Regular cardiac myocyte (primary cell): Measurements from ENCODE around the gene SLC27A1. TPM values are rescaled to one million over a fixed set of nuclear protein-coding genes. Genes with fewer than 3 reads are reported as not detected.

ENCODE experiments used
- total RNA-seq: library from RNA; depleted of rRNA; stranded (reverse); fragments of >200 nt; gene quantifications from 2 replicates; pipeline ENCODE4 v1.2.3, GENCODE V29; 2014

SLC27A1 gene
- total RNA-seq = 9.2 and 35.0 TPM in 2 replicates

GRCh38 chr19:17470068-17470841 is at the start of gene SLC27A1:
TSS of gene SLC27A1 (plus strand) at chr19:17470524. CDS start at chr19:17470541, 17 bp downstream.

DNA sequence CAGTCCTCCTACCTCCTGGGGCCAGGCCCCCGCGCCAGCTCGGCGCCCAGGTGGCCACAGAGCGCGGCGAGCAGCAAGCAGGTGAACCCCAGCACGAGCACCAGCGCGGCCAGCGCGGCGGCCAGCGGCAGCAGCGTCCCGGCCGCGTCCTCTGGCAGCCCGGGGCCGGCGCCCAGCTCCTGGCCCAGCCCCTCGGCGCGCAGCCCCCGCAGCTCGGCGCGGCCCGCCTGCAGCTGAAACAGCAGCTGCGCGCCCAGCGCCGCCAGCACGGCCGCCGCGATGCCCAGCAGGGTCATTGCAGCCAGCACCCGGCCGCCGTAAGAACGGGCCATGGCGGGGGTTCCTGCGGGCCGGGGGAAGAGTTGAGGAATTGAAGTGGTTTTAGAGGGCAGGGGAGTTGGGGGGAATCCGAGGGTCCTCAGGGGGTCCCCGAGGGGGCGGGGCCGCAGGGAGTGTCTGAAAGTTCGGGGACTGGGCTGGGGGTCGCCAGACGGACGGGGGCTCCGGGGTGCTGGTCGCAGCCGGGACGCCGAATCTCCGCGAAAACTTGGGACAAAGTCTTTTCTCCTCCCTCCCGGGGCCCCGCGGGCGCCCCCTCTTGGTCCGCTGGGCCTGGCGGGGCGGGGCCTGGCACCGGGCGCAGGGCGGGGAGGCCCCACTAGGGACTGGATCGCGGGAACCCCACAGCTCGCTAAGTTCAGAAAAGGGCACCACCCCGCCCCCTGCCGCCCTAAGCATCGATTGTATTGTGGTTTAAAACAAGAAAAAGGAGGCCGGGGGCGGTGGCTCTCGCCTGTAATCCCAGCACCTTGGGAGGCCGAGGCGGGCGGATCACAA is 22.0 kb upstream of the SLC27A1 start, which contains the start of gene TMEM221:
TMEM221 (minus strand) TSS at position 538 of the 837 bp plus-strand sequence; CDS start at position 332, 206 bp downstream.

GRCh38 chr19:17460372-17461230 is 9.7 kb upstream of the SLC27A1 start, which contains the start of gene NXNL1:
TSS of gene NXNL1 (minus strand) at chr19:17460926. CDS start at chr19:17460869, 57 bp downstream.

DNA sequence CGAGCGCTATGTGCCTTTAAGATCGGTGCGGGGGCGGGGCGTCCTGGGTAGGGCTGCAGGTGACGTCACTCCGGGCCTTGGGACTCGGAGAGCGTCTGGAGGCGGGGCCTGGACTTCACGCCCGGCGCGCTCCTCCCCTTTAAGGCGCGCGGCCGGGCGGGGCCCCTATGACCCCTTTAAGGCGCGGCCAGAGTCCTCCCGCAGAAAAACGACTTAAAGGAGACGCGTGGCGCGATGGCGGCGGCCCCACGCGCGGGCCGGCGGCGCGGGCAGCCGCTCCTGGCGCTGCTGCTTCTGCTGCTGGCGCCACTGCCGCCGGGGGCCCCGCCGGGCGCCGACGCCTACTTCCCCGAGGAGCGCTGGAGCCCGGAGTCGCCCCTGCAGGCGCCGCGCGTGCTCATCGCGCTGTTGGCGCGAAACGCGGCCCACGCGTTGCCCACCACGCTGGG is 85.2 kb downstream of the SLC27A1 start, which contains the start of gene COLGALT1:
COLGALT1 (plus strand) TSS at position 170 of the 449 bp plus-strand sequence; CDS start at position 235, 65 bp downstream.

Other genes starting within 250 kb of the SLC27A1 start
- gene OCEL1, start 244.3 kb upstream of the SLC27A1 start, total RNA-seq = 0.77 and 2.3 TPM in 2 replicates
- gene NR2F6, start 224.6 kb upstream of the SLC27A1 start, total RNA-seq = 35.5 and 45.2 TPM in 2 replicates
- gene USHBP1, start 205.8 kb upstream of the SLC27A1 start, total RNA-seq = under 0.01 and 0.28 TPM in 2 replicates
- 67.4 and 125 TPM in 2 replicates for gene BABAM1, start 203.1 kb upstream of the SLC27A1 start, total RNA-seq
- 1.9 TPM in 1 of 2 replicates, not detected in the other for gene ANKLE1, start 188.6 kb upstream of the SLC27A1 start, total RNA-seq
- gene ABHD8, start 167.1 kb upstream of the SLC27A1 start, total RNA-seq = 8.2 and 10.4 TPM in 2 replicates
- 36.6 and 50.8 TPM in 2 replicates for gene MRPL34, start 164.7 kb upstream of the SLC27A1 start, total RNA-seq
- gene DDA1, start 161.0 kb upstream of the SLC27A1 start, total RNA-seq = 18.3 and 33.2 TPM in 2 replicates
- gene ANO8, start 135.7 kb upstream of the SLC27A1 start, total RNA-seq = 3.1 and 4.5 TPM in 2 replicates
- 12.4 and 12.8 TPM in 2 replicates for gene GTPBP3, start 133.0 kb upstream of the SLC27A1 start, total RNA-seq
- gene PLVAP, start 93.2 kb upstream of the SLC27A1 start, total RNA-seq = 0.19 and 0.28 TPM in 2 replicates
- not detected in 2 replicates for gene CCDC194, start 76.3 kb upstream of the SLC27A1 start, total RNA-seq
- 30.7 and 56.7 TPM in 2 replicates for gene BST2, start 64.9 kb upstream of the SLC27A1 start, total RNA-seq
- gene MVB12A, start 50.5 kb upstream of the SLC27A1 start, total RNA-seq = 27.0 and 29.6 TPM in 2 replicates
- gene TMEM221, start 21.9 kb upstream of the SLC27A1 start, total RNA-seq = under 0.01 TPM in 1 of 2 replicates, not detected in the other
- gene NXNL1, start 9.6 kb upstream of the SLC27A1 start, total RNA-seq = not detected in 2 replicates
- gene PGLS, start 41.1 kb downstream of the SLC27A1 start, total RNA-seq = 37.8 and 38.9 TPM in 2 replicates
- 105 and 131 TPM in 2 replicates for gene COLGALT1, start 85.1 kb downstream of the SLC27A1 start, total RNA-seq
- 1.3 and 3.9 TPM in 2 replicates for gene UNC13A, start 217.8 kb downstream of the SLC27A1 start, total RNA-seq
- 24.0 and 27.0 TPM in 2 replicates for gene MAP1S, start 249.0 kb downstream of the SLC27A1 start, total RNA-seq